Smooth muscle cell of trachea (primary cell): Measurements from ENCODE around the gene PPP1R12A. TPM values are rescaled to one million over a fixed set of nuclear protein-coding genes. Genes with fewer than 3 reads are reported as not detected.

Experiments
- total RNA-seq: library from RNA; depleted of rRNA; stranded (reverse); fragments of >200 nt; gene quantifications from 2 replicates; pipeline ENCODE4 v1.2.1, GENCODE V29; 2014

PPP1R12A gene
- 72.3 and 141 TPM in 2 replicates for total RNA-seq

DNA sequence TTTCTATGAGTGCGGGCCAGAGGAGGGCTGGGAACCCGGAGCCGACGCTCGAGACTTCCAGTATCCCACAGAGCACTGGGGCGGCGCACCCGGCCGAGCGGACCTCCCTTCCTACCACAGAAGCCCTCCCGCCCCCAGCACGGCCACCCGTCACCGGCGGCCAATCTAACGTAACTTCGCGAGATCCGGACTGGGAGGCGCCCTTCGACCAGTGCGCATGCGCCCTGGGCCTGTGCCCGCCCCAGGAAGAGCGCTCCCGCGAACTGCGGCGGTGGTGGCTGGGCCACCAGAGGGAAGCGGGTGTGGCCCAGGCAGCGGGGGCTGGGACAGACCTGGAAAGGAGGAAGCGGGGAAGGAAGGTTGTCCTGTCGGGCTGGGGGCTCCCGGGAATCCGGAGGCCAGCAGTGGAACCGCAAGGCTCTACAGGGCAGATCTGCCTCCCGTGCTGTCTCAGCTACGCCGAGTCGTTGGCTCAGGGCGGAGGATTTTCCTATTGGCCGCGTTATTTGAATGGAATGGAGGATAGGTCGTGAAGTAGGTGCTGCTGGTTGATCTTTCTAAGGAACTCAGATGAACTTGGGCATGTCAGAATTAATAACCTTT is at the start of gene PPP1R12A:
Gene PPP1R12A (minus strand): TSS at position 77 of the 603 bp plus-strand sequence. CDS start 166 bp downstream, outside the sequence.

Other genes starting within 250 kb of the PPP1R12A start
- gene PAWR, start 244.1 kb downstream of the PPP1R12A start, total RNA-seq = 5.5 and 8.6 TPM in 2 replicates
- under 0.01 and 0.29 TPM in 2 replicates for gene OTOGL, start 164.4 kb upstream of the PPP1R12A start, total RNA-seq